ENCODE results near the gene SPNS3. TPM values are rescaled to one million over a fixed set of nuclear protein-coding genes. Genes with fewer than 3 reads are reported as not detected.

SPNS3 gene
- total and polyA plus RNA-seq, 8 donors, result 0.08 to 0.96 (median 0.67) TPM

- no peak for ATAC-seq
- H3K27ac ChIP-seq, result no peak overlapping the region
- H3K36me3 ChIP-seq, result no peaks in the 10 kb centered on the region
- no peak for FAIRE-seq
- 60 to 63% methylated on average over 3 of the region's 3 CpGs for WGBS, 2 donors
- peak in 1 of 6 donors; percentile 3 for DNase-seq
- intact Hi-C loops (cut with DNase I), result no loop called here
- peaks cover 0 to 15% (median 3%) of the 10 kb centered on the region in 3 donors for H3K4me1 ChIP-seq
- H3K4me3 ChIP-seq, result no peak overlapping the region
- no peaks in the 10 kb centered on the region for H3K27me3 ChIP-seq
- TF ChIP-seq CTCF (IDR thresholded peaks at IDR 0.05), result no peak
- no peaks in the 10 kb centered on the region for H3K9me3 ChIP-seq
Observed at GRCh38 chr17:4442582-4442981, 8.8 kb downstream of the SPNS3 start.

- DNase-seq (no peak), FAIRE-seq (no peak), ATAC-seq (no peak)
- Histone ChIP-seq H3K27me3 (no peaks in the 10 kb centered on the region), H3K36me3 (no peaks in the 10 kb centered on the region), H3K27ac (no peak overlapping the region), H3K9me3 (no peaks in the 10 kb centered on the region), H3K4me1 (peaks cover 0 to 15% (median 3%) of the 10 kb centered on the region in 3 donors), H3K4me3 (no peak overlapping the region)
- TF ChIP-seq CTCF (IDR thresholded peaks at IDR 0.05), result no peak
- 64 to 66% methylated on average over 6 of the region's 6 CpGs for WGBS, 2 donors
- intact Hi-C loops (cut with DNase I), result no loop called here
Observed at GRCh38 chr17:4443476-4443875, 9.7 kb downstream of the SPNS3 start.

- no peak for TF ChIP-seq CTCF (IDR thresholded peaks at IDR 0.05)
- ATAC-seq, result peak; percentile 91 to 93 (median 93)
- Histone ChIP-seq H3K4me1 (peaks cover 0 to 15% (median 3%) of the 10 kb centered on the region in 3 donors), H3K9me3 (no peaks in the 10 kb centered on the region), H3K27ac (peak overlapping the region in 3 of 4 donors; percentile 27 to 71 (median 58)), H3K27me3 (no peaks in the 10 kb centered on the region), H3K4me3 (no peak overlapping the region), H3K36me3 (no peaks in the 10 kb centered on the region)
- FAIRE-seq, result no peak
- 58 to 61% methylated on average over 17 to 18 of the region's 18 CpGs for WGBS, 2 donors
- intact Hi-C loops (cut with DNase I), result no loop called here
- peak; percentile 75 to 93 (median 86) for DNase-seq
Observed at GRCh38 chr17:4444782-4445473, 11.2 kb downstream of the SPNS3 start.

GRCh38 chr17:4445731-4446130 is 12.0 kb downstream of the SPNS3 start:
- ATAC-seq (no peak), FAIRE-seq (no peak), DNase-seq (peak in 1 of 6 donors; percentile 45)
- Histone ChIP-seq H3K9me3 (no peaks in the 10 kb centered on the region), H3K27me3 (no peaks in the 10 kb centered on the region), H3K4me3 (no peak overlapping the region), H3K4me1 (peaks cover 0 to 15% (median 3%) of the 10 kb centered on the region in 3 donors), H3K36me3 (no peaks in the 10 kb centered on the region), H3K27ac (no peak overlapping the region)
- no peak for TF ChIP-seq CTCF (IDR thresholded peaks at IDR 0.05)
- 93 to 96% methylated on average over 13 of the region's 13 CpGs for WGBS, 2 donors
- intact Hi-C loops (cut with DNase I), result no loop called here
